Prostate gland (tissue), 2 donors: ENCODE results near the gene ALOXE3. TPM values are rescaled to one million over a fixed set of nuclear protein-coding genes. Genes with fewer than 3 reads are reported as not detected.

Experiments
- DNase-seq: peaks from one replicate; pipeline ENCODE4 v3.0.0-alpha.2; 2019; ENCODE audit warnings: low spot score
- H3K27ac ChIP-seq, 2 donors: fragments of 200-600 bp; sonication (generic); 2 replicates each; pipeline ENCODE4 v1.5.1; 2017 to 2019
- H3K27me3 ChIP-seq: fragments of 200-600 bp; sonication (generic); replicated peaks from 2 replicates; pipeline ENCODE4 v1.5.1; 2019; ENCODE audit not compliant: insufficient read depth
- H3K36me3 ChIP-seq, 2 donors: fragments of 200-600 bp; sonication (generic); 1 replicate in 1 of 2; 2 replicates in 1 of 2; pipeline versions ENCODE4 v1.5.1 to v1.8.1; 2017 to 2019
- H3K4me1 ChIP-seq: fragments of 200-600 bp; sonication (generic); replicated peaks from 2 replicates; pipeline ENCODE4 v1.5.1; 2019
- H3K4me3 ChIP-seq, 2 donors: fragments of 200-600 bp; sonication (generic); 2 replicates each; pipeline ENCODE4 v1.5.1; 2017 to 2019
- H3K9me3 ChIP-seq: fragments of 200-600 bp; sonication (generic); 2 replicates; pipeline ENCODE4 v1.5.1; 2017
- CTCF ChIP-seq, 4 experiments: fragments of 200-600 bp in 2 of 4; fragments of 450-650 bp in 2 of 4; sonication (generic) in 2 of 4; IDR thresholded peaks; 1 replicate in 3 of 4; 2 replicates in 1 of 4; pipeline ENCODE4 v1.5.1; 2016 to 2019; ENCODE audit warnings: antibody characterized with exemption in 4 of 4, mild to moderate bottlenecking in 2 of 4, moderate library complexity in 2 of 4
- POLR2A ChIP-seq: fragments of 450-650 bp; IDR thresholded peaks from one replicate; pipeline ENCODE4 v1.6.1; 2016; ENCODE audit warnings: antibody characterized with exemption, mild to moderate bottlenecking
- POLR2AphosphoS5 ChIP-seq: sonication (generic); formaldehyde crosslinking; IDR thresholded peaks from one replicate; pipeline ENCODE4 v1.6.1; 2017; ENCODE audit warnings: antibody characterized with exemption
- WGBS: methylation state at CpG from one replicate; pipeline ENCODE4 v1.1.5; 2018; 5-methylcytosine and 5-hydroxymethylcytosine counted together
- intact Hi-C: fragments of 100-400 bp; cut with DNase I; formaldehyde crosslinking; loops from one replicate; pipeline ENCODE4 v1.14.2; 2022
- total RNA-seq, 2 donors: library from RNA; depleted of rRNA; stranded (reverse); fragments of >200 nt; gene quantifications; one replicate each; pipeline ENCODE4 v1.1.0, GENCODE V29; 2016

The ALOXE3 gene
- total RNA-seq, 2 donors from 2014 or later: 2.4 TPM; not detected in 1

- Histone ChIP-seq H3K36me3 (no peaks in the 10 kb centered on the region), H3K27me3 (no peaks in the 10 kb centered on the region), H3K27ac (peak overlapping the region in 1 of 2 donors; percentile 95), H3K9me3 (no peaks in the 10 kb centered on the region), H3K4me3 (no peak overlapping the region), H3K4me1 (no peaks in the 10 kb centered on the region)
- intact Hi-C loops: no loop called here
- DNase-seq: no peak
- WGBS: 60% methylated on average over 4 of the region's 4 CpGs
- TF ChIP-seq POLR2A: no peak
- no peak for TF ChIP-seq CTCF (IDR thresholded peaks at IDR 0.05)
- no peak for TF ChIP-seq POLR2AphosphoS5
Measured at GRCh38 chr17:8067806-8068205, 50.5 kb downstream of the ALOXE3 start.

GRCh38 chr17:8066841-8067775 lies 51.2 kb downstream of the ALOXE3 start:
- 65% methylated on average over 15 of the region's 15 CpGs for WGBS
- TF ChIP-seq POLR2AphosphoS5: peak; percentile 39
- TF ChIP-seq POLR2A: no peak
- no peak for TF ChIP-seq CTCF (IDR thresholded peaks at IDR 0.05)
- no peaks in the 10 kb centered on the region for H3K27me3 ChIP-seq
- H3K27ac ChIP-seq: peak overlapping the region; percentile 92 to 95
- no peaks in the 10 kb centered on the region for H3K36me3 ChIP-seq
- H3K4me1 ChIP-seq: no peaks in the 10 kb centered on the region
- intact Hi-C loops: no loop called here
- H3K4me3 ChIP-seq: no peak overlapping the region
- no peaks in the 10 kb centered on the region for H3K9me3 ChIP-seq
- DNase-seq: no peak

- Histone ChIP-seq H3K9me3 (no peaks in the 10 kb centered on the region), H3K27ac (peak overlapping the region; percentile 92 to 95), H3K27me3 (no peaks in the 10 kb centered on the region), H3K4me1 (no peaks in the 10 kb centered on the region), H3K4me3 (peak overlapping the region in 1 of 2 donors; percentile 22), H3K36me3 (no peaks in the 10 kb centered on the region)
- DNase-seq: no peak
- 58% methylated on average over 6 of the region's 6 CpGs for whole genome bisulfite sequencing
- TF ChIP-seq POLR2AphosphoS5 (no peak), POLR2A (no peak), CTCF (IDR thresholded peaks at IDR 0.05) (no peak)
- intact Hi-C loops: no loop called here
Measured at GRCh38 chr17:8064561-8065019, 53.7 kb downstream of the ALOXE3 start.

- no peak for DNase-seq
- no peaks in the 10 kb centered on the region for H3K9me3 ChIP-seq
- no peaks in the 10 kb centered on the region for H3K27me3 ChIP-seq
- peak overlapping the region; percentile 17 to 22 for H3K4me3 ChIP-seq
- peak overlapping the region; percentile 92 to 95 for H3K27ac ChIP-seq
- TF ChIP-seq CTCF (IDR thresholded peaks at IDR 0.05): no peak
- TF ChIP-seq POLR2AphosphoS5: no peak
- TF ChIP-seq POLR2A: no peak
- WGBS: 12% methylated on average over 28 of the region's 28 CpGs
- no peaks in the 10 kb centered on the region for H3K36me3 ChIP-seq
- H3K4me1 ChIP-seq: no peaks in the 10 kb centered on the region
- intact Hi-C loops: no loop called here
Measured at GRCh38 chr17:8063761-8064534, 54.4 kb downstream of the ALOXE3 start.
